GM19193 (cell line): Measurements from ENCODE around the gene SMIM35.

Experiments
- POLR2A ChIP-seq: IDR thresholded peaks from 4 replicates; pipeline ENCODE4 v1.6.1; 2011; ENCODE audit not compliant: insufficient read depth, insufficient read length; ENCODE audit errors: extremely low read depth

Gene SMIM35

GRCh38 chr11:118117790-118118601, 31.2 kb upstream of the SMIM35 start:
- TF ChIP-seq POLR2A, result no peak

- TF ChIP-seq POLR2A, result no peak
Observed at GRCh38 chr11:118115048-118115447, 28.3 kb upstream of the SMIM35 start.

- TF ChIP-seq POLR2A, result no peak
Observed at GRCh38 chr11:118114266-118114665, 27.5 kb upstream of the SMIM35 start.

GRCh38 chr11:118112711-118113430, 26.1 kb upstream of the SMIM35 start:
- TF ChIP-seq POLR2A, result no peak

DNA sequence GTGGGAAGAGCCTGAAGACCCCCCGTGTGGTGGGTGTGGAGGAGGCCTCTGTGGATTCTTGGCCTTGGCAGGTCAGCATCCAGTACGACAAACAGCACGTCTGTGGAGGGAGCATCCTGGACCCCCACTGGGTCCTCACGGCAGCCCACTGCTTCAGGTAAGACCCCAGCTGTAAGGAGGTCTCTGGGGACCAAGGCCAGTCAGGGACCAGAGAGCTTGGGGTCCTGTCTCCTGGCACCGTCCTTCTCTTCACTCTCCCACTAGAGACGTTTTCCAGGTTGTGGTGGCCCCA, 24.9 kb upstream of the SMIM35 start:
- no peak for TF ChIP-seq POLR2A

GRCh38 chr11:118111019-118111743, 24.4 kb upstream of the SMIM35 start:
- TF ChIP-seq POLR2A, result no peak

- TF ChIP-seq POLR2A, result no peak
Observed at GRCh38 chr11:118109231-118109630, 22.5 kb upstream of the SMIM35 start.

DNA sequence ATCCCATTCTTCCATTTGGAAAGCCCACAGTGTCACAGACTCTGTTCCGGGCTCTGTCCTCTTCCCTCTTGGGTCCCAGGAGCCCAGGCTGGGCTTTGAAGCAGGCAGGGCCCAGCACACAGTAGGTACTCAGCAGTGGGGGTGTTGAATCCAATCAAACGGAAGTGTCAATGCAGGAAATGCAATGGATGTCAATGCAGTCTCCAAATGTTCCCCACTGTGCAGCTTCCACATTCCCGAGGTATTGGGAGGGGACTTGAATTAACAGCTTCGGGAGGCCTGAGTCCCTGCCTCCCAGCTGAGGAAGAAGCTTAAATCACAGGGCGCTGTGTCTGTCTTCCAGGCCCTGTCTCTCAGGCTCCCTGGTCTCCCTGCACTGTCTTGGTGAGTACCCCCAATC, 21.8 kb upstream of the SMIM35 start:
- TF ChIP-seq POLR2A, result no peak

- TF ChIP-seq POLR2A, result no peak
Observed at GRCh38 chr11:118106789-118107335, 20.1 kb upstream of the SMIM35 start.

DNA sequence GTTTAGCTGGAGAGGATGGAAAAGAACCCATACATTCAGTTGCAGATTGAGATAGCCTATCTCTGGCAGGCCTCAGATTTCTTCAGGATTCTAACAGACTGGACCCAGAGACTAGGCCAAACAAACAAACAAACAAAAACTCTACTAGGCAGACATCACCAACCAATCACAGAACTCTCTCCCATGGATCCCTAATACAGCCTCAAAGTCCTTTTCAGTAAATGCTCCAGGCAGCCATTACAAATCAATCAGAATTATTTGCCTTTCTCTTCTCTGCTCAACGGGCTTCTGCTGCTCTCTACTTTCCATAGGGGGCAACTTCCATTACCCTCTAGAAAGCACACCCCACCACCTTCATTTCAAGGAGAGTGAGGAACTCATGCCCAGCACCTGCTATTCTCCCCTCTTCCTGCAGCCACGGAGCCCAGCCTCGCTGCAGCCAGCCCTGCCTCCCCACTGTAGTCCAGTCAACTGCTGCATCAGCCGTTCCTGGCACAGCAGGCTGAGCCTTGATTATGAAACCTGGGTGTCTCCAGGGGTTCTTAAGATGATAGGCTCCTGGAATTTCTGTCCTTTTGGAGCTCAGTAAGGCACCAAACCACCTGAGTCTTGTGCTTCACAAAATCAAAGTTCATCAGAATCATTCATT, 19.0 kb upstream of the SMIM35 start:
- TF ChIP-seq POLR2A, result no peak

DNA sequence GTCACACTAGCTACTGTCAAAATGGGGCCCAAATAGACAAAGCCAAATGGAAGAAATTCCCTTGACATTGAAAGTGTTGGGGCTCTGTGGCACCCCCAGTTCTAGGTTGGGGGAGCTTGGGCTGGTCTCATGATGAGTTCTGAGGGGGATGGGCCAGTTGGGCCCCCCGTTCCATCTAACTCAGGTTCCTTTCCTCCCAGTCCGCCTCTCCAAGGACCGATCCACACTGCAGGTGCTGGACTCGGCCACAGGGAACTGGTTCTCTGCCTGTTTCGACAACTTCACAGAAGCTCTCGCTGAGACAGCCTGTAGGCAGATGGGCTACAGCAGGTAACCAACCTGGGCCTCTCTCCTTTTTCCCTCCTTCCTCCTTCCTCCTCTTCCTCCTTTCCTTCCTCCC, 17.7 kb upstream of the SMIM35 start:
- no peak for TF ChIP-seq POLR2A

DNA sequence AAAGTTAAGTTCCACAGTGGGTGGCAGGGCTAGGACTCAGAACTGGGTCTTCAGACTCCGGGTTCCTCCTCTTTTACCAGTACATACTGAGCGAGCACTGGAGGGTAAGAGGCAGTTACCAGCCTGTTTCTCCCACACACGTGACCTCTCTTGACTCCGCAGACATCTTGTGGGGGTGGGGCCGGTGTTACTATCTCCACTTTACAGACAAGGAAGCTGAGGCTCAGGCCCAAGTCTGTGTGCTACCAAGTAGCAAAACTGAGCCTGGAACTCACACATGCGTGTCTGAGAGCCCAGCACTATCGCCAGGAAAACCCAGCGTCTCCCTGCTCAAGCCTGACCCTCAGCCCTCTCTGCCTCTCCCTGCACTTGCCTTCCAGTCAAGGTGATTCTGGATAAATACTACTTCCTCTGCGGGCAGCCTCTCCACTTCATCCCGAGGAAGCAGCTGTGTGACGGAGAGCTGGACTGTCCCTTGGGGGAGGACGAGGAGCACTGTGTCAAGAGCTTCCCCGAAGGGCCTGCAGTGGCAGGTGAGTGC, 16.0 kb upstream of the SMIM35 start:
- no peak for TF ChIP-seq POLR2A

DNA sequence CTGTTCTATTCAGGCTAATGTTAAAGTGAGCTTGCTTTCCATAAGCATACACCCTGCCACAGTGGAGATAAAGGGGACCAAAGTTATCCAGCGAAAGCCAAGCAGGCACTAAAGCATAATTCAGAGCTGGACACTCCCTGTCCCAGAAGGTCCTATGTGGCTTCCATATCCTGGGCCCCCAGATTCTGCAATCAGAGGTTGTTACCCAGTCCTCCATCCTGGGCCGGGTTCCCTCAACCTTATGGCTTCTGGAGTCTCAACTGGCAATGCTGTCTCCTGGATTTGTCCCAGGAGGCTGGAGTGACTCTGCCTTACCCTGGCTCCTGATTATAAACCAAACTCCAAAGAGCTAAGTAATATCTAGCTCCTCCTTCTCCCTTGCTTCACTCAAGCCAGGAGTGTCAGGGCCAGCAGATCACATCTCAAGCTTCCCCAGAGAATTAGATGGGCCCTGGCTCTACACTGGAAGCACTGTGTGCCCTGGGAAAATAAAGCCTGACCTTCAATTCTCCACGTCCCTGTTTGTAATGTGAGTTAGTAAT, 14.0 kb upstream of the SMIM35 start:
- no peak for TF ChIP-seq POLR2A

- no peak for TF ChIP-seq POLR2A
Observed at GRCh38 chr11:118099838-118100556, 13.2 kb upstream of the SMIM35 start.
